SK-N-SH treated with all-trans-retinoic acid at 6 μM for 48 hours (cell line): Measurements from ENCODE around the gene CTIF.

Experiments used
- ARNTL ChIP-seq: fragments of 450-650 bp; formaldehyde crosslinking; IDR thresholded peaks from 2 replicates; pipeline ENCODE4 v1.5.0; 2020; ENCODE audit warnings: low read depth, mild to moderate bottlenecking, moderate library complexity, borderline replicate concordance
- ESRRG ChIP-seq: fragments of 250-450 bp; sonication (Bioruptor Pico); IDR thresholded peaks from 2 replicates; pipeline ENCODE4 v1.6.1; 2021; ENCODE audit warnings: mild to moderate bottlenecking
- ISL1 ChIP-seq: fragments of 250-450 bp; sonication (Bioruptor Pico); IDR thresholded peaks from 2 replicates; pipeline ENCODE4 v2.1.2; 2022; ENCODE audit warnings: mild to moderate bottlenecking, moderate library complexity
- POU6F1 ChIP-seq: fragments of 250-450 bp; sonication (Bioruptor Pico); IDR thresholded peaks from 2 replicates; pipeline ENCODE4 v1.8.0; 2021; ENCODE audit warnings: low read depth, mild to moderate bottlenecking, moderate library complexity, borderline replicate concordance
- RARB ChIP-seq: fragments of 250-450 bp; sonication (Bioruptor Pico); IDR thresholded peaks from 2 replicates; pipeline ENCODE4 v1.8.0; 2021; ENCODE audit warnings: mild to moderate bottlenecking, moderate library complexity
- TCF4 ChIP-seq: fragments of 250-450 bp; sonication (Bioruptor Pico); IDR thresholded peaks from 2 replicates; pipeline ENCODE4 v1.8.0; 2021; ENCODE audit warnings: mild to moderate bottlenecking, moderate library complexity, borderline replicate concordance
- ZNF70 ChIP-seq: fragments of 450-650 bp; formaldehyde crosslinking; IDR thresholded peaks from 2 replicates; pipeline ENCODE4 v1.5.0; 2020; ENCODE audit warnings: mild to moderate bottlenecking, moderate library complexity
- ZNF8 ChIP-seq: fragments of 450-650 bp; formaldehyde crosslinking; IDR thresholded peaks from 2 replicates; pipeline ENCODE4 v1.5.0; 2020; ENCODE audit warnings: mild to moderate bottlenecking, moderate library complexity
- TF ChIP-seq, protein P1 (sequence below): fragments of 250-450 bp; sonication (Bioruptor Pico); IDR thresholded peaks from 2 replicates; pipeline ENCODE4 v1.5.0; 2020; ENCODE audit warnings: mild to moderate bottlenecking, moderate library complexity
- TF ChIP-seq, protein P2 (sequence below): fragments of 250-450 bp; sonication (Bioruptor Pico); IDR thresholded peaks from 2 replicates; pipeline ENCODE4 v1.8.0; 2020; ENCODE audit warnings: mild to moderate bottlenecking, moderate library complexity, borderline replicate concordance

DNA sequence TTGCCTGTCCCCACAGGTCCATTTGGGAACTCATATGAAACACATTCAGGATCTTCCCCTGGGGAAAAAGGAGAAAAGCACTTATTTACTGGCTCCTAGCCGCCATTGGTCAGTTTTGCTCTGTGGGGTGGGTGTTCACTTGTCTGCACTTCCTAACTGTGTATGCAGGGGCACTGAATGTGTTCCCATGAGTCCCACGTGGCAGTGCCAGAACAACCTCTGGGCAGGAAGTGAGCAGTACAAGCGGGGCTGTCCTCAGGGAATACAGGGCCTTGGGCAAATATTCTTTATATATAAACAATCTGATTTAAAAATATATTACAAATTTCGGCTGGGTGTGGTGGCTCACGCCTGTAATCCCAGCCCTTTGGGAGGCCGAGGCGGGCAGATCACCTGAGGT is 21.8 kb upstream of the CTIF start:
- no peak for TF ChIP-seq RARB (CRISPR knock-in tag)
- no peak for TF ChIP-seq POU6F1
- TF ChIP-seq ESRRG (CRISPR knock-in tag), result no peak
- TF ChIP-seq, protein P1, sequence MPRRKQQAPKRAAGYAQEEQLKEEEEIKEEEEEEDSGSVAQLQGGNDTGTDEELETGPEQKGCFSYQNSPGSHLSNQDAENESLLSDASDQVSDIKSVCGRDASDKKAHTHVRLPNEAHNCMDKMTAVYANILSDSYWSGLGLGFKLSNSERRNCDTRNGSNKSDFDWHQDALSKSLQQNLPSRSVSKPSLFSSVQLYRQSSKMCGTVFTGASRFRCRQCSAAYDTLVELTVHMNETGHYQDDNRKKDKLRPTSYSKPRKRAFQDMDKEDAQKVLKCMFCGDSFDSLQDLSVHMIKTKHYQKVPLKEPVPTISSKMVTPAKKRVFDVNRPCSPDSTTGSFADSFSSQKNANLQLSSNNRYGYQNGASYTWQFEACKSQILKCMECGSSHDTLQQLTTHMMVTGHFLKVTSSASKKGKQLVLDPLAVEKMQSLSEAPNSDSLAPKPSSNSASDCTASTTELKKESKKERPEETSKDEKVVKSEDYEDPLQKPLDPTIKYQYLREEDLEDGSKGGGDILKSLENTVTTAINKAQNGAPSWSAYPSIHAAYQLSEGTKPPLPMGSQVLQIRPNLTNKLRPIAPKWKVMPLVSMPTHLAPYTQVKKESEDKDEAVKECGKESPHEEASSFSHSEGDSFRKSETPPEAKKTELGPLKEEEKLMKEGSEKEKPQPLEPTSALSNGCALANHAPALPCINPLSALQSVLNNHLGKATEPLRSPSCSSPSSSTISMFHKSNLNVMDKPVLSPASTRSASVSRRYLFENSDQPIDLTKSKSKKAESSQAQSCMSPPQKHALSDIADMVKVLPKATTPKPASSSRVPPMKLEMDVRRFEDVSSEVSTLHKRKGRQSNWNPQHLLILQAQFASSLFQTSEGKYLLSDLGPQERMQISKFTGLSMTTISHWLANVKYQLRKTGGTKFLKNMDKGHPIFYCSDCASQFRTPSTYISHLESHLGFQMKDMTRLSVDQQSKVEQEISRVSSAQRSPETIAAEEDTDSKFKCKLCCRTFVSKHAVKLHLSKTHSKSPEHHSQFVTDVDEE (CRISPR knock-in tag), result no peak
- TF ChIP-seq TCF4, result no peak
- TF ChIP-seq, protein P2, sequence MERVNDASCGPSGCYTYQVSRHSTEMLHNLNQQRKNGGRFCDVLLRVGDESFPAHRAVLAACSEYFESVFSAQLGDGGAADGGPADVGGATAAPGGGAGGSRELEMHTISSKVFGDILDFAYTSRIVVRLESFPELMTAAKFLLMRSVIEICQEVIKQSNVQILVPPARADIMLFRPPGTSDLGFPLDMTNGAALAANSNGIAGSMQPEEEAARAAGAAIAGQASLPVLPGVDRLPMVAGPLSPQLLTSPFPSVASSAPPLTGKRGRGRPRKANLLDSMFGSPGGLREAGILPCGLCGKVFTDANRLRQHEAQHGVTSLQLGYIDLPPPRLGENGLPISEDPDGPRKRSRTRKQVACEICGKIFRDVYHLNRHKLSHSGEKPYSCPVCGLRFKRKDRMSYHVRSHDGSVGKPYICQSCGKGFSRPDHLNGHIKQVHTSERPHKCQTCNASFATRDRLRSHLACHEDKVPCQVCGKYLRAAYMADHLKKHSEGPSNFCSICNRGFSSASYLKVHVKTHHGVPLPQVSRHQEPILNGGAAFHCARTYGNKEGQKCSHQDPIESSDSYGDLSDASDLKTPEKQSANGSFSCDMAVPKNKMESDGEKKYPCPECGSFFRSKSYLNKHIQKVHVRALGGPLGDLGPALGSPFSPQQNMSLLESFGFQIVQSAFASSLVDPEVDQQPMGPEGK (CRISPR knock-in tag), result no peak
- TF ChIP-seq ARNTL (CRISPR knock-in tag), result no peak
- TF ChIP-seq ZNF8, result no peak
- no peak for TF ChIP-seq ISL1 (CRISPR knock-in tag)
- no peak for TF ChIP-seq ZNF70 (CRISPR knock-in tag)
